Activated CD4-positive, alpha-beta T cell treated with anti-CD3 and anti-CD28 coated beads for 1 hour (primary cell): ENCODE results near the gene SEPTIN2.
"Not testable (repeated sequence)": the region's sequence is repeated elsewhere in the genome, so short reads cannot be mapped to it uniquely, and the experiment has no call there.

Experiments
- DNase-seq: peaks from one replicate; pipeline ENCODE4 v3.0.0-alpha.2; 2020

The SEPTIN2 gene

GRCh38 chr2:241390301-241391206 lies 74.8 kb downstream of the SEPTIN2 start:
- no peak for DNase-seq

GRCh38 chr2:241391892-241392665 lies 76.4 kb downstream of the SEPTIN2 start:
- no peak for DNase-seq

- not testable (repeated sequence) for DNase-seq
Observed at GRCh38 chr2:241392753-241393152, 77.0 kb downstream of the SEPTIN2 start.

GRCh38 chr2:241393524-241394196 lies 77.9 kb downstream of the SEPTIN2 start:
- DNase-seq: no peak

- not testable (repeated sequence) for DNase-seq
Observed at GRCh38 chr2:241396809-241397208, 81.1 kb downstream of the SEPTIN2 start.

GRCh38 chr2:241399941-241400922 lies 84.5 kb downstream of the SEPTIN2 start:
- DNase-seq: no peak
